Left lobe of liver (tissue), 2 donors: ENCODE measurements around the gene CRADD. TPM values are rescaled to one million over a fixed set of nuclear protein-coding genes. Genes with fewer than 3 reads are reported as not detected.
"Not testable (repeated sequence)": the region's sequence is repeated elsewhere in the genome, so short reads cannot be mapped to it uniquely, and the experiment has no call there.

Source experiments
- ATAC-seq: fragments of 200-7000 bp; cut with Tn5 transposase; one replicate; pipeline ENCODE4 v1.9.1; 2020; ENCODE audit warnings: mild to moderate bottlenecking, moderate library complexity
- DNase-seq: peaks from one replicate; pipeline ENCODE4 v3.0.0-alpha.2; 2020; ENCODE audit warnings: low spot score
- total RNA-seq: library from RNA; stranded (reverse); gene quantifications from one replicate; pipeline ENCODE4 v1.2.1, GENCODE V29; 2021
- donor health status: DM: no; HTN: no; CAD: no; lungs with moderate emphysema.
- donor health status: DM: no; HTN: yes; CAD: no.

Gene CRADD
- total RNA-seq, 1 donor from 2014 or later = 27.0 TPM

DNA sequence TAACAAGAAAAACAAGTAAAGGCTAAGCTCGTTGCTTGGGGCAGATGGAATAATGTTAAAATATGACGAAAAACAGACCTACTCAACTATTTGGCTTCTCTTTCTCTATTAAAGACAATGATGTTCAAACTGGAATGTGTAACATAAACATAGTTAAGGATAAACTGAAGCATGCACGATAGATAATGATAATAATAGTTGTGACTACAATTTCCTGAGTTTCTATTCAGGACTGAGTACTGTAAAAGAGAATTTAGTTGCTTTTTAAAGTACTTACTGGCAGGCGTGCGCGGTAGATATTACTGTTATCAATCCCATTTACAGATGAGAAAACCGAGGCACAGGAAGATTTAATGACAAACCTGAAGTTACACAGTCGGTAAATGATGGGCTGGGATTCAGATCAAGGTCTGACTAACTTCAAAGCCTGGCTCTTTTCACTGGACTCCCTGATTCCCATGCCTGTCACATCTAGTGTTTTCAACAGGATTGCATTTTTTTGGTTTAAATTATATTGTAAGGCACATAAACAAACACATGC lies 103.0 kb downstream of the CRADD start:
- ATAC-seq (no peak), DNase-seq (no peak)

DNA sequence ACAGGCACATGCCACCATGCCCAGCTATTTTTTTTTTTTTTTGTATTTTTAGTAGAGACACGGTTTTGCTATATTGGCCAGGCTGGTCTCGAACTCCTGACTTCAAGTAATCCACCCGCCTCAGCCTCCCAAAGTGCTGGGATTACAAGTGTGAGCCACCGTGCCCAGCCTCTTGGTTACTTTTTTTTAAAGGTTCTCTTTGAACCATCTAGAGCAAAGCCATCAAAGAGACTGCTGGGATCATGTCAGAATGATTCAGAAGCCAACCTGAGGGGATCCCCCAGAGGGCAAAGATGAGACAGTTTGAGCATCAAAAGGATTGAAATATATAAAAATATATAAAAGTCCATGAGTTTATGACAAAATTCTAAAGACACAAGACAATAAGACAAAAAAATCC lies 103.7 kb downstream of the CRADD start:
- ATAC-seq, DNase-seq: not testable (repeated sequence)

DNA sequence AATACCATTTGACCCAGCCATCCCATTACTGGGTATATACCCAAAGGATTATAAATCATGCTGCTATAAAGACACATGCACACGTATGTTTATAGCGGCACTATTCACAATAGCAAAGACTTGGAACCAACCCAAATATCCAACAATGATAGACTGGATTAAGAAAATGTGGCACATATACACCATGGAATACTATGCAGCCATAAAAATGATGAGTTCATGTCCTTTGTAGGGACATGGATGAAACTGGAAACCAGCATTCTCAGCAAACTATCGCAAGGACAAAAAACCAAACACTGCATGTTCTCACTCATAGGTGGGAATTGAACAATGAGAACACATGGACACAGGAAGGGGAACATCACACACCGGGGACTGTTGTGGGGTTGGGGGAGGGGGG lies 104.8 kb downstream of the CRADD start:
- DNase-seq, ATAC-seq: not testable (repeated sequence)

DNA sequence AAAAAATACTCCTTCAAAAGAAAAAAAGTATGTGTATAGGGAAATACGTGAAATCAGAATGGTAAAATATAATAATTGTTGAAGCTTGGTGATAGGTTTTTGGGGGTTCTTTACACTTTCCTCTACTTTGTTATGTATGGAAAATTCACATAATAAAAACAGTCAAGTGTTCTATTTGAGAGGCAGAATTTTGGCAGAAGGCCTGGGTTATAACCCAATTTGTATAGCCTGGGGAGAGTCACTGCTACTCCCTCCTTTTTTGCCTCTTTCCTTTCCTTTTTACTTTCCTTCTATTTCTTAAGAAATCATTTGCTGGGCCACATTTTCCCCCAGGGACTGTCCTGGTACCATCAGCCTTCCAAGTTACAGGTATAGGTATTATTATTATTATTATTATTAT lies 105.7 kb downstream of the CRADD start:
- ATAC-seq (no peak), DNase-seq (no peak)

DNA sequence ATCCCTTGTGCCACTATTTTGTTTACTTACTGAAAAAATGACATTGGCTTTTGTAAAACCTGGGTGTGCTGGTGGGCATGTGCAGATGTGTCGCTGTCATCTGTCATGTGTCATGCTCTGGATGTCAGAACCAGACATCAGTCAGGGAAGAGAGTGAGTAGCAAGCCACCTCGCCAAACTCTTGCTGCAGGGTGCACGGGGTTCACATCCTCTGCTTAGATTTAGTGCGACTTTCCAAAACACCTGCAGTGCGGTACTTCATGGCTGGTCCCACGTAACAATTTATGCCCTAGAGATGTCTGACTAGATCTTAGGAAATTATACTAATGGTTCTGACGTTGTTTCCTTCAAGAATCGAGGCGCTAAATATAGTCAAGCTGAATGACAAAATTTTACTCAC lies 106.7 kb downstream of the CRADD start:
- ATAC-seq = no peak
- no peak for DNase-seq

DNA sequence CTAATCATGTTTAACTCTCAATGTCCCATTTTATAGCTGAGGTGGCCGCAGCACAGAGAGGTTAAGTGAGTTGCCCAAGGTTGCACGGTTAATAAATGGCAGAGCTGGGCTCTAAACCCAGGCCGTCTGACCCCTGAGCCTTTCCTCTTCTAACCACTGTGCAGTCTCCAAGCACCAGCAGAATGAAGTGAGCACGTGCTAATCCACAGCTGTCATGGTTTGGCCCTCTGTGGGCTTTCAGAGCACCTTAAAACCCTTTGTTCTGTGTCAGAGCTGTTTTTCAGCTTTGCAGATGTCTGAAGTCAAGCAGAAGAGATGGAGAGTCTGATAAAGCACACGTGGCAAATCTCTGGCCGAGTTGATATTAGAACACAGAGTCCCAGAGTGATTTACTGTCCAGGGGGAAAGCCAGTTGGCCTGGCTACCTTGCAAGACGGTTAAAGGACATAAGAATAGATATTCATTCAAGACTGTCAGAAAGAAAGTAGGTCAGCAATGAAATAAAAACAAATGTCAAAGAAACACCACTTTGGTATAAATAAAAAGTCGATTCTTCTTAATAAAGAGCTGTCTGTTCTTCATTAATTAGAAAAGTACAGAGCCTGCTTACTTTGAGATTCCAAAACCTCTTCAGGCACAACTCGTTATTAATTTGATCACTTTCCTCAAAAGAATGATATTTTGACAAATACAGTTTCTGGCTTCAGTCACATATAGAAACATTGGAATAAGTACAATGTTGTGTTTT lies 107.3 kb downstream of the CRADD start:
- no peak for DNase-seq
- peak; percentile 73 for ATAC-seq

DNA sequence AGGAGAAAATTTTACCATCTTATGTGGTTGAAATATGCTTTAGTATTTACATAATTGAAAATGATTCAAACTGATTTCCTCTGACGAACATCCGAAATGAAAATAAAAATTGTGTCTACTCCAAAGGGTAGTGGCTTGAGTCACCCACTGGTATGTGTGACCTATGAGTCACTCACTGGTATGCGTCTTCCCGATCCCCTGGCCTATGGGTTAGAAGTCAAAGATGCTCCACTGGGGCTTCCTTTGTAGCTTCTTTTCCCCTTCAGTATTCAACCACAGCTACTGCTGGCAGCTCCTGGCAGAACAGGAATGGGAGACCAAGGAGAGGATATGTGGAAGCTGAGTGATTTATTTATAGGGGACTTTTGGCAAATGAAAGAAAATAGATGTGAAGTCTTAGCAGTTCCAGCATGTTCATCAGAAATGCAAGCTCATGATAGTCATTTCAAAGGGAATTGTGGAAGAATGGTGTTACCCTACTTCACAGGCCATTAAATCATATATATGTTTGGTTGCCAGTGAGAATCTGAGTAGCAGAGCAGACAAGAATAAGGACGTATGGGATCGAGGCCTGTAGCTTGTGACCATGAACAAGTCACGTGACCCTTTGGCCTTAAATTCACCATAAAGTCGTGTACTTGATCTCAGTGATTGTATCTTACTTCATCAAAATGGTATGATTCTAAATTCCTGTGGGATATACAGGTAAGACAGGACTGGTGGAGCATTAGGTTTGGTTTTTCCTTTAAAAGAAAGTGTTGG lies 108.3 kb downstream of the CRADD start:
- no peak for DNase-seq

DNA sequence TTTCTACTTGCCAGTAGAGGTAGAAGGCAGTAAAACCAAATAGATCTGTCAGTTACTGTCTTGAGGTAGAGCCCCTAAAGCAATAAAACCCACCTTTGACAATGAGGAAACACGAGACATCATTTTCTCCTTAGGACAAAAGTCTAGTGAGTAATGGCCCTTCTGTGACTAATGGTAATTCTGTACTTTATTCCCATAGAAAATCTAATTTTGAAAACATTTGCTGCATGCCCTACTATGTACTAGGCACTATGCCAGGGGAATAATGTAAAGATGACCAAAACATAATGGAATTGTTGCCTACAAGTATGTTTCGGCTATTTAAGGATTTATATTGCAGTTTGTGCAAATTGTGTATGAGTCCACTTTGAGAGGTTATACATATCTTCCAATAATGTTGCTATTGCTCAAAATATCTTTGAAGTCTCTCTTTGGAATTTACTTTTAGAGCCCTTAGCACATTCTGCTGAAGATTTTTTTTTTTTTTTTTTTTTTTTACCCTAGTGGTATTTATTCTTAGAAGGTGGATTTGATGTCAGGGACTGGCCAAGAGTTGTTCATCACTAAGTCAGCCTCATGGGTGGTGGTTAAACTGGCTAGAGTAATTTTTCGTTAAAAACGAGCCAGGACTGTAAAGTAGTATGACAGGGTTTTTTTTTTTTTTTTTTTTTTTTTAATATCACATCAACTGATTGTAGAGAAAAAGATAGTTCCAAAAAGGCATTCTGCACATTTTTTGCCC lies 109.7 kb downstream of the CRADD start:
- DNase-seq = no peak
- ATAC-seq = no peak

More for the DNA sequence above, 108.3 kb downstream of the CRADD start:
- peak; percentile 66 for ATAC-seq

DNA sequence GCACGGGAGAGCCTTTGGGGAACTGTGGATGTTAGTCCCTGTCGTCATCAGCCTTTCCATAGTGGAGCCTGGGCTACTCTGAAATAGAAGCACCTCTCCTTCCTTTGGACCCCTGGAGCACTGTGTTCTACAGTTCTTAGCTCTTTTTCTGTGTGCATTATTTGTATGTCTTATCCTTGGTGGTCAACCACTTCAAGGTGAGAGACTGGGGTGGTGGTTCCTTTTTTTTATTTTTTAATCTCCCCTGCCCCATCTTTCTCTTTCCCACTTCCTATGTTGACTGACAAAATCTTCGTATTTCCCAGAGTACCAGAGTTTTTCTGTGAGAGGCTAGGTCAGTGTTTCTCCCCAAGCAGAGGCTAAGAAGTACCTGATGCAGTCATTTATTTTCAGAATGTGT lies 111.7 kb downstream of the CRADD start:
- no peak for DNase-seq
- no peak for ATAC-seq

DNA sequence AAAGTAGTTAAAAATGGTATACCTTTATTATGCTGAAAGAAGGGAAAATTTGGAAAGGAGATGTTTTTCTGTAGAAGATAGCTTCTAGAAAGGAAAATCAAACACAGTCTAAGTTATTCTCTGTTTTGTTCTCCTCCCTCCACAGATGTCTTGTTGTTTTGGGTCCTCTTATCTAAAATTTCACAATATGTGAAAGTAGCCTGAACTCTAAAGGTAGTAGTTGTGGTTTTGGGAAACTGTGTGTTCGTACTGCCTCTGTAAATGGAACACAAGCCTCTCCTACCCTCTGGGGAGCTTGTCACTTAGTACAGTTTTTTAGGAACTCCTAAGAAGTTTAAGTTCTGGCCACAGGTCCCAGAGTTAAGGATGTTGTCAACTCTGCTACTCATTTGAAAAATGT lies 112.6 kb downstream of the CRADD start:
- ATAC-seq (peak; percentile 47), DNase-seq (no peak)

DNA sequence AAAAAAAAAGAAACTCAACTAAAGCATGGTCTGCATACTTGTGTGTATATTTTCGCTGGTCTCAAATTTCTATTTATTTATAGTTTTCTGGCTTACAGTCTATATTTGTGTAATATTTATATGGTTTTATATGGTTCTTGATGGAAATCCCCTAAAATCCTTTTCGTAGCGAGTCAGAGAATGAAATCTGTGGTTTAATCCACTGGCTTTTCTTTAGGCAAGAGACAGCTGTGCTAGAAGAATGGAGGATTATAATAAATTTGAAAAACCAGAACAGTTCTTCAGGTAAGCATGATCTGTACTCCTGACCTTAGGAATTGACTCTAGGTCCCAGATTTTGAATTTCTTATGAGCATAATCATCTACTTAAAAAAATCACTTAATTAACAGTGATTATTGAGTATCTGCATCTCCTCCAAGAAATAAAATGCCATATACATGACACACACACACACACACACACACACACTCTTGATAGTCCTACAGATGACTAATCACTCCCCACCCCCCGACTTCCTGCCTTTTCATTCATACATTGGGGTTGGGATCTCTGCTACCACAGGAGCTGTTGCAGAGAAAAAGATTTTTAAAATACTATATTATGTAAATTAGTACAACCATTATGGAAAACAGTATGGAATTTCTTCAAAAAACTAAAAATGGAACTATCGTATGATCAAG lies 113.4 kb downstream of the CRADD start:
- DNase-seq (no peak), ATAC-seq (no peak)

DNA sequence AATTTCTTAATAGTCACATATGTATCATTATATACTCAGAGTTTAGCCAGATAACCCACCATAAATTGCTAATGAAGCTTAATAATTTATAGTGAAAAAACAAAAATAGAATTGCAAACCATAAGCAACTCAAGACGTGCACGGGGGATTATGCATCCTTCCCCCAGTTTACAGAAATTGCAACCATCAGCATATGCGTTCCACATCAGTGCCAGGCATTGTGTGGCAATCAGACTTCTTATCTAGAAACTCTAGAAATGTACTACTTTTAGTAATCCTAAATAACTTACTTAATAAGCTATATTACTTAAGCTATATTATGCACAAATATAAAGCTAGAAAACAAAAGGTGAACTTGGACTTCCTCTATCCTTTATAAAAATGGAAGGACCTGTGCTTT lies 115.8 kb downstream of the CRADD start:
- ATAC-seq = no peak
- DNase-seq = no peak

DNA sequence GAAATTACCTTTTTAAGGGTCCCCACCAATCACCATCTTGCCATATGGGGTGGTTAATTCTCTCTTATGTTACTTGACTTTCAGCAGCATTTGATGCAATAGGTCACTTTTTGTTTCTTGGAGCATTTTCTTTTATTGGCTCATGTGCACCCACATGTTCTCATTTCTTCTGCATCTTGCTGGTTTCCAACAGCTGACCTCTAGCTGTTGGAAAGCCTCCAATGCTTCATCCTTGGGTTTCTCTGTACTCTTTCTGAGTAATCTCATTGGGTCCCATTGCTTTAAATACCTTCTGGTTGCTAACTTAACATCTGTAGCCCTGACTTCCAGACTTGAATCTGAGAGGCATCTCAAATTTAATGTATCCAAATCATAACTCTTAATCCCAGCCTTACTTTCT lies 116.8 kb downstream of the CRADD start:
- ATAC-seq = no peak
- DNase-seq = no peak

DNA sequence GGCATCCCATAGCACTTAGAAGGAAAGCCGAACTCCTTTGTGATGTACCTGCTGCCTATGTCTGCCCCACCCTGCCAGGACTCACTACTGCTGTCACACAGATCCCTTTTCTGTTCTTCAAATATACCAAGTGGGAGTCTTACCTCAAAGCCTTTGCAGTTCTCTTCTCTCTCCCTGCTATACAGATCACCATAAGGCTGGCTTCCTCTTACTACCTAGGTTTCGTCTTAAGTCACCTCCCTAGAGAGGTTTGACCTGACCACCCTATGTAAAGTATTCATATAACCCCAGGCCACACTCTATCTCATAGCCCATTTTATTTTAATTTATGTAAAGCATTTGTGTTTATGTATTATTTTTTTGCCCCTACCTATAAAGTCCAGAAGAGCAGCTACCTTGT lies 117.6 kb downstream of the CRADD start:
- no peak for DNase-seq

DNA sequence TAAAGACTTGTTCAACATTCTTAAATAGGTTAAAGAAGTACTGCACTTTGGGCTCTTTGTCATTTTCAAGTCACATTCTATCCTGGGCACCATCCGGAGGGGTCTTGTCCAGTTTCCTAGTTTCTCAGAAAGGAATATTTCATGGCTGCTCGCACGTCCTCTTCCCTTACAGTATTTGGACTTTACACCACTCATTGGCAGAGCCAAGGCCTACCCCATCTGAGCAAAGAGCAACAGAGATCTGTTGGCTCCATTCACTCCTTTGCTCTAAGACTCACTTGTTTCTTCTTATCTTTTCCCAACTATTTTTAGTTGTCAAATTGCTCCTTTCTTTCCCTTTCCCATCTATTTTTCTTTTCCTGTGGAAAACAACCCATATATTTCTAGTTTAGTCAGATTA lies 118.2 kb downstream of the CRADD start:
- ATAC-seq (peak; percentile 95), DNase-seq (no peak)

More for the DNA sequence above, 117.6 kb downstream of the CRADD start:
- ATAC-seq = no peak

DNA sequence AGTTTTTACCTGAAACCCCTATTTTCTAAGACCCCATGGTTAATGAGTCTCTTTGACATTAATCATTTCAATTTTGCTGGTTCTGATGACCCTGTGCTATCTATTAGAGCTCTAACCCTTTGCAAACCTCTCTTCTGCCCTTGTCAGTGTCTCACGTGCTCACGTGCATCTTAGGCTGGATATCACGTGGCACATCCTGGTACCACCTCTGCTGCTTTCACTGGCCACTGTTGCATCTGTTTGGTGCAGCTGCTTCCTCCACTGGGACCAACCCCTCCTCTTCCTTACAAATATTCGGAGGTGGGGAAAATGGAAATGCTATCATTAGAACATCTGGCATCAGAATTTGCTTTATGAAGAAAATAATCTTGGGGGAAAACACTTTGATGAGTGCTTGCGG lies 119.6 kb downstream of the CRADD start:
- no peak for ATAC-seq
- no peak for DNase-seq

DNA sequence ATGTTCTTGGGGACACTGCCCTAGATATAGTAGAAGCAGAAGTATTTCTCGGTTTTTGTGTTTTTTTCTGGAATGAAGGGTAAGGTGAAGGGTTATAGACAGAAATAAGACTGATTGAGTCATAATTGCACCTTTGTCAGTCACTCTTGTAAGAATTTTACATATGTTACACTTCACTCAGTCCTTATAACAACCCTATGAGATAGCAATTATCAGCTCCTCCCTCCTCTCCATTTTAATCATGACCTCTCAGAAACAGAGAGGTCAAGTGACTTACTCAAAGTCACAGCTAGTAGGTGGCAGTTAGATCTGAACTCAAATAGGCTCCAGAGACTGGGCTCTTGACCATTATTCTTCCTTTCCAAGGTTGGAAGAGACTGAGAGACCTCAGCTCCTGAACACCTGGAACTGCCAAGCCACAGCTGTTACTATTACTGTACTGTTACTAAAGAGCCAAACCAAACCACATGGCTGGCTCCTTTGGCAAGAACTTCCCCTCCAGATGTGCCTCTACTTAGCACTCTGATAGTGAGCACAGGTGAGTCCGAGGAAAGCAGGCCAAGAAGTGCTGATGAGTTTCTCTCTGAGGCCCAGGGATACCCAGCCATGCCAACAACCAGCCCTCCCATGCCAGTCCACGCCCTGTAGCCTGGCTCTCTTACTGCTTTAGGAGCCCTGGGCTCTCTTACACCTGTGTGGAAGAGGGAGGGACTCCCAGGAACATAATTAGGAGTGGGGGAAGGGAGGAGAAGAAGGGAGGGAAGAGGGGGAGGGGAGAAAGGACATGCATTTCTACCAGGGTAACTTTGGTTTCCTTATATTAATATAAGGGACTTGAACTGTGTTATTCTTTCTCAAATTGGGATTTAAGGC lies 121.3 kb downstream of the CRADD start:
- ATAC-seq (no peak), DNase-seq (no peak)

DNA sequence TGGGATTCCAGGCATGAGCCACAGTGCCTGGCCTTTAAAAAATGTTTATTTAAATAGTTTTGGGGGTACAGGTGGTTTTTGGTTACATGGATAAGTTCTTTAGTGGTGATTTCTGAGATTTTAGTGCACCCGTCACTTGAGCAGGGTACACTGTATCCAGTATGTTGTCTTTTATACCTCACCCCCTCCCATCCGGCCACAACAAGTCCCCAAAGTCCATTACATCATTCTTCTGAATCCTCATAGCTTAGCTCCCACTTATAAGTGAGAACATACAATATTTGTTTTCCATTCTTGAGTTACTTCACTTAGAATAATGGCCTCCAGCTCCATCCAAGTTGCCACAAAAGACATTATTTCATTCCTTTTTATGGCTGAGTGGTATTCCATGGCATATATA lies 124.5 kb downstream of the CRADD start:
- DNase-seq, ATAC-seq: not testable (repeated sequence)

DNA sequence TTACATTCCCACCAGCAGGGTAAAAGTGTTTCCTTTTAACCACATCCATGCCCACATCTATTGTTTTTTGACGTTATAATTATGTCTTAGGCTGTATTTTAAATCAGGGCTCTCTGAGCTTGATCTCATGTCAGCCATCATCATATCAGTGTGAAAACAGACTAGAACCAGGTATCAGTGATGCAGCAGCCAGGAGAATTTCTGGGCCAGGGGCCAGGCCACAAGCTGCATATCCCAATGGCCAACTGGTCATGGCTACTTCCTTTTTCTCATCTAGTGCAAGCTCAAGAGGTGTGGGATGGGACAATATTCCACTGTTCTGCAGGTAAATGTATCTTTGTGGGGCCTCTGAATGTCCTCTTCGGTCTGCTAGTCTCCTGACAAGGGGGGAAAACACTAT lies 125.1 kb downstream of the CRADD start:
- ATAC-seq = no peak
- no peak for DNase-seq
